HEK293 (cell line): ENCODE measurements around the gene GORAB.

Experiments used
- CTCF ChIA-PET: fragments of 350-600 bp; formaldehyde crosslinking; extraction: SDS; loops from one replicate; lab custom pipeline; 2021; ENCODE audit warnings: antibody characterized with exemption; lab: Yijun Ruan, JAX
- POLR2A ChIA-PET: fragments of 300-600 bp; formaldehyde crosslinking; extraction: SDS; loops from one replicate; lab custom pipeline; 2020; ENCODE audit warnings: antibody characterized with exemption, inconsistent platforms; lab: Yijun Ruan, JAX
- H3K27ac ChIP-seq: fragments of 200-500 bp; sonication (Bioruptor generic); 2 replicates; pipeline ENCODE4 v1.5.1; 2014; ENCODE audit warnings: low read depth, low read length, control low read depth, inconsistent platforms; ENCODE audit errors: extremely low read depth
- H3K36me3 ChIP-seq, 2 experiments: fragments of 200-500 bp in 1 of 2; sonication (Bioruptor generic) in 1 of 2; 1 replicate in 1 of 2; 2 replicates in 1 of 2; pipeline ENCODE4 v1.5.1; 2014 to 2017; ENCODE audit warnings: inconsistent platforms in 2 of 2, low read length in 2 of 2; ENCODE audit not compliant: control insufficient read depth in 2 of 2, insufficient read depth in 1 of 2
- H3K4me1 ChIP-seq: fragments of 200-500 bp; sonication (Bioruptor generic); 2 replicates; pipeline ENCODE4 v1.5.1; 2014; ENCODE audit warnings: mild to moderate bottlenecking, low read length, inconsistent platforms; ENCODE audit not compliant: control insufficient read depth, insufficient read depth
- H3K4me3 ChIP-seq: 2 replicates; pipeline ENCODE4 v1.5.1; 2011; ENCODE audit warnings: low read depth, mild to moderate bottlenecking, control low read depth, low read length, moderate library complexity
- H3K9me3 ChIP-seq: fragments of 200-500 bp; sonication (Bioruptor generic); 2 replicates; pipeline ENCODE4 v1.5.1; 2014; ENCODE audit warnings: low read depth, low read length, inconsistent platforms; ENCODE audit not compliant: control insufficient read depth, insufficient read depth
- EGR2 ChIP-seq: fragments of 450-650 bp; formaldehyde crosslinking; IDR thresholded peaks from 2 replicates; pipeline ENCODE4 v1.5.1; 2016; ENCODE audit warnings: low read depth, missing biosample characterization, missing genetic modification characterization
- MYNN ChIP-seq: fragments of 450-650 bp; formaldehyde crosslinking; IDR thresholded peaks from 2 replicates; pipeline ENCODE4 v1.5.1; 2016; ENCODE audit warnings: missing biosample characterization, missing genetic modification characterization, borderline replicate concordance
- MZF1 ChIP-seq: fragments of 450-650 bp; formaldehyde crosslinking; IDR thresholded peaks from 2 replicates; pipeline ENCODE4 v1.5.1; 2017; ENCODE audit warnings: missing biosample characterization, missing genetic modification characterization, borderline replicate concordance
- PRDM1 ChIP-seq: fragments of 450-650 bp; formaldehyde crosslinking; IDR thresholded peaks from 2 replicates; pipeline ENCODE4; 2016; ENCODE audit warnings: missing biosample characterization, missing genetic modification characterization
- PRDM2 ChIP-seq: fragments of 450-650 bp; formaldehyde crosslinking; IDR thresholded peaks from 2 replicates; pipeline ENCODE4 v1.5.1; 2016; ENCODE audit warnings: missing biosample characterization, missing genetic modification characterization, borderline replicate concordance
- SCRT2 ChIP-seq: fragments of 450-650 bp; formaldehyde crosslinking; IDR thresholded peaks from 2 replicates; pipeline ENCODE4 v1.5.1; 2016; ENCODE audit warnings: missing biosample characterization, missing genetic modification characterization
- TSHZ1 ChIP-seq: fragments of 450-650 bp; formaldehyde crosslinking; IDR thresholded peaks from 2 replicates; pipeline ENCODE4 v1.5.1; 2016; ENCODE audit warnings: missing biosample characterization, missing genetic modification characterization, borderline replicate concordance
- ZBTB48 ChIP-seq: fragments of 450-650 bp; formaldehyde crosslinking; IDR thresholded peaks from 2 replicates; pipeline ENCODE4 v1.5.1; 2016; ENCODE audit warnings: missing biosample characterization, missing genetic modification characterization
- ZNF16 ChIP-seq: fragments of 450-650 bp; formaldehyde crosslinking; IDR thresholded peaks from 2 replicates; pipeline ENCODE4 v1.5.1; 2016; ENCODE audit warnings: low read depth, missing biosample characterization, missing genetic modification characterization
- ZNF184 ChIP-seq: fragments of 450-650 bp; IDR thresholded peaks from 2 replicates; pipeline ENCODE4 v1.5.1; 2018; ENCODE audit warnings: missing biosample characterization, mild to moderate bottlenecking, missing genetic modification characterization
- ZNF239 ChIP-seq: fragments of 450-650 bp; formaldehyde crosslinking; IDR thresholded peaks from 2 replicates; pipeline ENCODE4 v1.5.1; 2016; ENCODE audit warnings: missing biosample characterization, missing genetic modification characterization
- ZNF311 ChIP-seq: fragments of 450-650 bp; formaldehyde crosslinking; IDR thresholded peaks from 2 replicates; pipeline ENCODE4 v1.5.1; 2017; ENCODE audit warnings: missing biosample characterization, missing genetic modification characterization, borderline replicate concordance
- ZNF37A ChIP-seq: fragments of 450-650 bp; IDR thresholded peaks from 2 replicates; pipeline ENCODE4 v1.5.1; 2018; ENCODE audit warnings: missing biosample characterization, missing genetic modification characterization
- ZNF830 ChIP-seq: fragments of 450-650 bp; IDR thresholded peaks from 2 replicates; pipeline ENCODE4 v1.5.0; 2018; ENCODE audit warnings: missing biosample characterization, missing genetic modification characterization, low read depth, mild to moderate bottlenecking, moderate library complexity
- ZSCAN18 ChIP-seq: fragments of 450-650 bp; formaldehyde crosslinking; IDR thresholded peaks from 2 replicates; pipeline ENCODE4 v1.5.1; 2016; ENCODE audit warnings: missing biosample characterization, missing genetic modification characterization
- TF ChIP-seq, protein P1 (sequence below): fragments of 450-650 bp; formaldehyde crosslinking; IDR thresholded peaks from 2 replicates; pipeline ENCODE4 v1.5.1; 2016; ENCODE audit warnings: missing biosample characterization, missing genetic modification characterization, borderline replicate concordance

GORAB gene

GRCh38 chr1:170576980-170577379 is 45.0 kb downstream of the GORAB start (continued):
- TF ChIP-seq ZNF184 (tag by site-specific recombination) (no peak), MZF1 (tag by site-specific recombination) (no peak), ZNF311 (tag by site-specific recombination) (no peak), ZNF239 (tag by site-specific recombination) (no peak), SCRT2 (tag by site-specific recombination) (no peak), EGR2 (tag by site-specific recombination) (no peak), ZNF16 (tag by site-specific recombination) (no peak), TSHZ1 (tag by site-specific recombination) (no peak), PRDM1 (no peak), ZNF830 (tag by site-specific recombination) (no peak)

- Histone ChIP-seq H3K9me3 (no peaks in the 10 kb centered on the region), H3K27ac (no peak overlapping the region), H3K36me3 (no peaks in the 10 kb centered on the region), H3K4me3 (no peak overlapping the region), H3K4me1 (no peaks in the 10 kb centered on the region)
- ChIA-PET POLR2A (no interaction called here), CTCF (interaction anchor here (0.5 kb wide), 1 partner anchor 22 kb away, joined by 5 read pairs; no protein-coding TSS in a partner anchor)
- TF ChIP-seq ZBTB48 (tag by site-specific recombination) = no peak
- no peak for TF ChIP-seq TSHZ1 (tag by site-specific recombination)
- no peak for TF ChIP-seq ZNF37A (tag by site-specific recombination)
- no peak for TF ChIP-seq ZSCAN18 (tag by site-specific recombination)
- TF ChIP-seq MYNN (tag by site-specific recombination) = no peak
- no peak for TF ChIP-seq PRDM2 (tag by site-specific recombination)
- TF ChIP-seq, protein P1, sequence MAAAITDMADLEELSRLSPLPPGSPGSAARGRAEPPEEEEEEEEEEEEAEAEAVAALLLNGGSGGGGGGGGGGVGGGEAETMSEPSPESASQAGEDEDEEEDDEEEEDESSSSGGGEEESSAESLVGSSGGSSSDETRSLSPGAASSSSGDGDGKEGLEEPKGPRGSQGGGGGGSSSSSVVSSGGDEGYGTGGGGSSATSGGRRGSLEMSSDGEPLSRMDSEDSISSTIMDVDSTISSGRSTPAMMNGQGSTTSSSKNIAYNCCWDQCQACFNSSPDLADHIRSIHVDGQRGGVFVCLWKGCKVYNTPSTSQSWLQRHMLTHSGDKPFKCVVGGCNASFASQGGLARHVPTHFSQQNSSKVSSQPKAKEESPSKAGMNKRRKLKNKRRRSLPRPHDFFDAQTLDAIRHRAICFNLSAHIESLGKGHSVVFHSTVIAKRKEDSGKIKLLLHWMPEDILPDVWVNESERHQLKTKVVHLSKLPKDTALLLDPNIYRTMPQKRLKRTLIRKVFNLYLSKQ (tag by site-specific recombination) = no peak
Measured at GRCh38 chr1:170578359-170578758, 46.4 kb downstream of the GORAB start.
